ENCODE results near the gene MRPS26.

DNA sequence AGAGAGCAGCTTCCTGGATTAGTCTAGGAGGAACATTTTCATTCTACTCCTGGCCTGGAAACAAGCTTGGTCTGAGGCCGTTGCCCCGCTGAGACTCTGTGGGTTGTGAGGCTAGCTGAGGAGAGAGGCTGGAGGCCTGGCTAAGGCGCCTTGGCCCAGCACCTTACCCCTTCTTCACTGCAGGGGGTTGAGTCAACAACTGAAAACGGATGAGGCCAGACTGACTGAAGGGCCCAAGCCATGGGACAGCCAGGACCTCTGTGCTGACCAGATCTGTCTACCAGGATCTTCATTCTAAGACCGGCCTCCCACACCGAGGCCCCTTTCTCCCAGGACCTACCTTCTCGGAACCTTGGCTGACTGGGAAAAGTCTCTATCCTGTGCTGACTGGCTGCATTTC, 42.2 kb downstream of the MRPS26 start:
- no peak for TF ChIP-seq CTCF (IDR thresholded peaks at IDR 0.05)
- TF ChIP-seq POLR2A (IDR thresholded peaks at IDR 0.05) = no peak
- TF ChIP-seq POLR2AphosphoS5 (IDR thresholded peaks at IDR 0.05; ENCODE audit: insufficient read depth in 1 of 2, low read depth in 1 of 2) = no peak
